Fibroblast of villous mesenchyme (primary cell): ENCODE measurements around the gene MECP2. TPM values are rescaled to one million over a fixed set of nuclear protein-coding genes. Genes with fewer than 3 reads are reported as not detected.

ENCODE experiments used
- DNase-seq: peaks from one replicate; pipeline ENCODE4 v3.0.0-alpha.2; 2010; ENCODE audit warnings: low read depth
- H3K4me3 ChIP-seq: 2 replicates; pipeline ENCODE4 v1.5.1; 2011; ENCODE audit warnings: low read depth, mild to moderate bottlenecking, low read length
- total RNA-seq: library from RNA; depleted of rRNA; stranded (reverse); fragments of >200 nt; gene quantifications from 2 replicates; pipeline ENCODE4 v1.2.3, GENCODE V29; 2012
- TF ChIP-seq, protein P1 (sequence below): IDR thresholded peaks from 2 replicates; pipeline ENCODE4 v1.5.1; 2012; ENCODE audit warnings: low read depth, mild to moderate bottlenecking, low read length; ENCODE audit not compliant: insufficient read depth

Gene MECP2
- total RNA-seq, 1 donor, result 28.5 TPM

DNA sequence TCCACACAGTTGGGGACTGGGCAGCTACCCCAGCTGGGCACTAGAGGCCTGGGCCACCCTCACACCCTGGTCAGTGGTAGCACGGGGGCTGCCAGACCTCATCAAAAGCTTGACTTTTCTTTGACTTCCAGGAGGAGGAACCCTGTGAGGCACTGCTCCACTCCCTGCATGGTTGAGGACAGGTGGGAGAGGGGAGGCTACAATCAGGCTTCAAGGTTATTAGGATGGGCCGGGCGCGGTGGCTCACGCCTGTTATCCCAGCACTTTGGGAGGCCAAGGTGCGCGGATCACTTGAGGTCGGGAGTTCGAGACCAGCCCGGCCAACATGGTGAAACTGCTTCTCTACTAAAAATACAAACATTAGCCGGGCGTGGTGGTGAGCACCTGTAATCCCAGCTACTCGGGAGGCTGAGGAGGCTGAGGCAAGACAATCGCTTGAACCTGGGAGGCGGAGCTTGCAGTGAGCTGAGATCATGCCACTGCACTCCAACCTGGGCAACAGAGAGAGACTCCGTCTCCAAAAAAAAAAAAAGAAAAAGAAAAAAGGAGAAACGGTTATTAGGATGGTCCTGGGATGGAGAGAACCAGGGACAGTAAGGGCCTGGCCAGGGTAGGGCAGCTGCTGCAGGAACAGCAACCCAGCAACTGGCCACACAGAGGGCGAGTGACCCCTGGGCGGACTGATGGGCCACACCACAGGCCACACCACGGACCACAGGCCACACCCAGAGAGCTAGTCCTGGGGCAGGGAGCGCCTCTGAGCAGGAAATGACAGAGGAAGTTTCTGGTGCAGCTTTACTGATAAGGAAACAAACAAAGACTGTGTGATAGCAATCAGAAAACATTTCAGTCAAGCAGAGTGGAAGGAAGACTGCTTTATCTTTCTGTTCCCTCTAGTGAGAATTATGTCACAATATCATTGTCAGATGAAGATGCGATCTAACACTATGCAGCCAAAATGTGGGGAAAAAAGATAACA is 26.0 kb upstream of the MECP2 start:
- DNase-seq, result peak; percentile 8
- TF ChIP-seq, protein P1, sequence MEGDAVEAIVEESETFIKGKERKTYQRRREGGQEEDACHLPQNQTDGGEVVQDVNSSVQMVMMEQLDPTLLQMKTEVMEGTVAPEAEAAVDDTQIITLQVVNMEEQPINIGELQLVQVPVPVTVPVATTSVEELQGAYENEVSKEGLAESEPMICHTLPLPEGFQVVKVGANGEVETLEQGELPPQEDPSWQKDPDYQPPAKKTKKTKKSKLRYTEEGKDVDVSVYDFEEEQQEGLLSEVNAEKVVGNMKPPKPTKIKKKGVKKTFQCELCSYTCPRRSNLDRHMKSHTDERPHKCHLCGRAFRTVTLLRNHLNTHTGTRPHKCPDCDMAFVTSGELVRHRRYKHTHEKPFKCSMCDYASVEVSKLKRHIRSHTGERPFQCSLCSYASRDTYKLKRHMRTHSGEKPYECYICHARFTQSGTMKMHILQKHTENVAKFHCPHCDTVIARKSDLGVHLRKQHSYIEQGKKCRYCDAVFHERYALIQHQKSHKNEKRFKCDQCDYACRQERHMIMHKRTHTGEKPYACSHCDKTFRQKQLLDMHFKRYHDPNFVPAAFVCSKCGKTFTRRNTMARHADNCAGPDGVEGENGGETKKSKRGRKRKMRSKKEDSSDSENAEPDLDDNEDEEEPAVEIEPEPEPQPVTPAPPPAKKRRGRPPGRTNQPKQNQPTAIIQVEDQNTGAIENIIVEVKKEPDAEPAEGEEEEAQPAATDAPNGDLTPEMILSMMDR, result no peak
- H3K4me3 ChIP-seq, result no peak overlapping the region

DNA sequence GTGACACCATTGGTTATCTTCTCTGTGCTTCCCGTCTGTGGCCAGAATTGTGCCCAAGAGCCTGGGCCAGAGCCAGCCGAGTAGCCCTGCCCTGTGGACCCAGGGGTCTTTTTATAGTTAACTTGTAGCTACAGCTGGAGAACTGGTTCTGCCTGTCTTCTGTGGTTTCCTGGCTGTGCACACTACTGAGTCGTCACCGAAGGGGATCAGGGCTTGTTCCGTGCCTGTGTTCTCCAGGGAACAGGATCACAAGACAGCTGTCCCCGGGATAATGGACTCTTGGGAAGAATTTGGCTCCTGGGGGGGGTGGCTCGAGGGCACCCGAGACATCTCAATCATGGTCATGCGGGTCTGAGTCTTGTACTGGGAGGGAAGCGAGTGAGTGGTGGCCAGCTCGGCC is 24.4 kb upstream of the MECP2 start:
- peak; percentile 4 for DNase-seq
- TF ChIP-seq, protein P1, result no peak
- H3K4me3 ChIP-seq, result no peak overlapping the region

DNA sequence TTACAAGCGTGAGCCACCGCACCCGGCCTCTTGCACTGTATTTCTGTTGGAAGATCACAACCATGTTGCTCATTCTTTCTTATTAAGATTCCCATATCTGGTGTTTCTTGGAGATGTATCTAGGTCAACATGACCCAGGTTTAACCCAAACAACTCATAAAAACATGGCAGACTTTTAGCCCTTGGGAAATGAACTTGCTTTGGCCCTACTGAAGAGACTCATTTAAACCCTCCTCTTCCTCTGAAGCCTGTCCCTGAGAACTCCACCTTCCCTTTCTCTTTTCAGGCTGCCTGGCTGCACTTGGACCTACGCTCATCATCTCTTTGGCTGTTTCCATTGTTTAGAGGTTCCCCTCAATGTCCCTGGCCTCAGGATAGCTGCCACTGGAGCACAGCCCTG is 23.7 kb upstream of the MECP2 start:
- TF ChIP-seq, protein P1, result no peak
- DNase-seq, result peak; percentile 40
- H3K4me3 ChIP-seq, result no peak overlapping the region

DNA sequence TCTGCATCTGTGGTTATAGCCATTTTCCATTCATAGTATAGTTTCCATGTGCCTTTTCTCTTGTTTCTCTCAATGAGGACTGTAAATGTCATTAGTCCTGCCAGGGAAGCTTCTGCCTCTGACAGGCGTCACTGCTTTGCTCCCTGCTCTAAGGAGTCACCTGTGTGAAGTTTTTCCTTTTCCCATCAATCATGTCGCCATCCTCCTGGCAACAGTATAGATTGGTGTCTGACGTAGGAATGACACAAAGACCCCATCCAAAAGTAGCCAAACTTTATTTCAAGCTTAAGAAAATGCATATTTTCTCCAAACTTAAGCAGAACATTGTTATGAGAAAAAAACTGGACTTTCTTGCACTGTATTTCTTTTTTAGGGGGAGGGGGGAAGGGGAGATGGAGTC is 23.1 kb upstream of the MECP2 start:
- TF ChIP-seq, protein P1, result no peak
- H3K4me3 ChIP-seq, result no peak overlapping the region
- DNase-seq, result no peak

DNA sequence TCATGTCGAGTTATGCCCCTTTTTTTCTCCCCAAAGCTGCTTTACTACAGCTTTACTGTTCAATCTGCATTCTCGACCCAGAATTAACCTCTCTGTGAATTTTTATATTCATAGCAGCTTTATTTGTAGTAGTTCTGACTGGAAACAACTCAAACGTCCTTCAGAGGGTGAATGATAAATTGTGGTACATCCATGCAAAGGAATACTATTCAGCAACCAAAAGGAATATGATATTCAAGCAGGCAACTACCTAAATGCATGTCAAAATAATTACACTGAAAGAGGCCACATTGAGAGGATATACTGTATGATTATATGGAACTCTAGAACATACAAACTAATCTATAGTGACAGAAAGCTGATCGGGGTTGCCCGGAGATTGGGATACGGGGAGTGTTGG is 20.0 kb upstream of the MECP2 start:
- TF ChIP-seq, protein P1, result no peak
- DNase-seq, result no peak
- H3K4me3 ChIP-seq, result no peak overlapping the region

DNA sequence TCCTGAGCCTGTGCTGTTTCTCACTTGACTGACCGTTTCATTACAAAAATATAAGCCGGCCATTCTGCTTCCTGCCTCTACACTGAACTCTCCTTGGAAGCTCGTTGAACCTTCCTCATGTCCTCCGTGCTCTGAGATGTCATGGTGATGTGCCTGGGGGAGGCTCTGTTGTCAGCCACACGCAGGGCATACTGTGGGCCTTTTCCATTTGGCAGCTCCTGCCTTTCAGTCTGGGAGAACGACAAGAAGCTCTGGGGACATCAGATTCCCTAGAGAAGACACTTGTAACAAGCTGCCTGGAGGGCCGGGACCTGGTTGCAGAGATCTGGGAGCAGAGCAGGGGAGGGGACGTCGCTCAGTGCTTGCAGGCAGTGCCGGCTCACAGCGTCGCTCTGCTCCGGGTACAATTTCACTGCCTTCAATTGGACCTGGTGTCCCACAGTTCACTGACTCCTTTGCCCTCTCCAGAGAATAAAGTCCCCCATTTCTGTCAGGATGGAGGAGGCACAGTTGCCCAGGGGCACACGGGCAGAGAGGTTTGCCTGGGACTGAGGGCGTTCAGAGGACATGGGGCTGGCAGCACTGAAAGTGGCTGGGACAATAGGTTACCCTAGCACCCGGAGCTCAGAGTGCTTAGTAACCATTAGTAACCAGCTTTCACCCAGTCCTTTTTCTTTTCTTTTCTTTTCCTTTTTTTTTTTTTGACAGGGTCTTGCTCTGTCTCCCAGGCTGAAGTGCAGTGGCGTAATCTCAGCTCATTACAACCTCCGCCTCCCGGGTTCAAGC is 19.1 kb upstream of the MECP2 start:
- TF ChIP-seq, protein P1, result no peak
- no peak overlapping the region for H3K4me3 ChIP-seq
- no peak for DNase-seq
